Activated CD8-positive, alpha-beta memory T cell treated with anti-CD3 and anti-CD28 coated beads, Interleukin-2, amount 50 U/mL, for 24 hours (primary cell): ENCODE measurements around the gene EFCC1.

Experiments
- DNase-seq: peaks from one replicate; pipeline ENCODE4 v3.0.0-alpha.2; 2020; ENCODE audit errors: extremely low read depth

The EFCC1 gene

GRCh38 chr3:128994581-128995546 is 6.2 kb upstream of the EFCC1 start:
- DNase-seq, result no peak

GRCh38 chr3:128995737-128996136 is 5.4 kb upstream of the EFCC1 start:
- no peak for DNase-seq

GRCh38 chr3:128996200-128996599 is 4.9 kb upstream of the EFCC1 start:
- no peak for DNase-seq

- DNase-seq, result no peak
These were observed 4.4 kb upstream of the EFCC1 start for GRCh38 chr3:128996726-128997125.

- DNase-seq, result no peak
These were observed 3.5 kb upstream of the EFCC1 start for GRCh38 chr3:128997486-128998133.

- DNase-seq, result no peak
These were observed 2.5 kb upstream of the EFCC1 start for GRCh38 chr3:128998561-128998960.

GRCh38 chr3:128999102-128999501 is 2.0 kb upstream of the EFCC1 start:
- DNase-seq, result no peak

GRCh38 chr3:129000742-129001100 is 383 bp upstream of the EFCC1 start:
- DNase-seq, result no peak

- no peak for DNase-seq
These were observed 885 bp downstream of the EFCC1 start for GRCh38 chr3:129001806-129002572.

GRCh38 chr3:129002573-129003569 is 1.8 kb downstream of the EFCC1 start:
- DNase-seq, result no peak

- DNase-seq, result no peak
These were observed 2.5 kb downstream of the EFCC1 start for GRCh38 chr3:129003578-129004112.

GRCh38 chr3:129004639-129005295 is 3.7 kb downstream of the EFCC1 start:
- no peak for DNase-seq

GRCh38 chr3:129005526-129006303 is 4.6 kb downstream of the EFCC1 start:
- DNase-seq, result no peak

- DNase-seq, result no peak
These were observed 5.8 kb downstream of the EFCC1 start for GRCh38 chr3:129006864-129007263.

GRCh38 chr3:129007792-129008191 is 6.7 kb downstream of the EFCC1 start:
- no peak for DNase-seq

- DNase-seq, result no peak
These were observed 8.2 kb downstream of the EFCC1 start for GRCh38 chr3:129009266-129009665.

GRCh38 chr3:129010310-129010956 is 9.3 kb downstream of the EFCC1 start:
- no peak for DNase-seq

- no peak for DNase-seq
These were observed 12.4 kb downstream of the EFCC1 start for GRCh38 chr3:129013491-129013891.

- no peak for DNase-seq
These were observed 13.0 kb downstream of the EFCC1 start for GRCh38 chr3:129014148-129014547.
